GF-D8 (cell line): ENCODE measurements around the gene KRT2.

ENCODE experiments used
- DNase-seq: peaks from one replicate; lab custom pipeline; 2025; lab: John Stamatoyannopoulos, UW

KRT2 gene

DNA sequence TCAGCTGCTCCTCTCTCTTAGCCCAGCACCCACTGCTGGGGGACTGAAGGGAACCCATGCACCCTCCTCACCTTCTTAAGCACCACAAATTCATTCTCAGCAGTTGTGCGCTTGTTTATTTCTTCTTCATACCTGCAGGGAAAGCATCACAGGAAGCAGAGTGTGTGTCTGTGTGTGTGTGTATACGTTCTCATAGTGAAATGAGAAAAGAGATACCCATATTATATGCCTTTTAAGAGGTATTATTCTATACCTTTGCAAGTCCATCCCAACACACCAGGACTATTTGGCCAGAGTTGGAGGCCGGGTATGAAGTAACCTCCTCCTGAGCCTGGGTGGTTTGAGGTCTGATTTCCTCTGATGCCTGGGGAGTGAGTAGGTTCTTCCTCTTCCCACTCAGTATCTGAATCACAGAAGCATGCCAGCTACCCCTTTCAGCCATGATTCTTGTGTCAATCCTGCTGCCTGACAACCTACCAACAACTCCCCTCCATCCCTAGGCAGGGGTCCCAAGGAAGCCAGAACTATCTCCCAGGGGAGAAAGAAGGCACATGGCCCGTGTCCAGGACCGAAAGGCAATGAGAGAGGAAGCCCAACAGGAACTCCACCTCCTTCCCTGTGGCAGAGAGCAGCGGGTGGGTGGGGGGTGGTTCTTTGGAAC is 36.7 kb downstream of the KRT2 start:
- no peak for DNase-seq

DNA sequence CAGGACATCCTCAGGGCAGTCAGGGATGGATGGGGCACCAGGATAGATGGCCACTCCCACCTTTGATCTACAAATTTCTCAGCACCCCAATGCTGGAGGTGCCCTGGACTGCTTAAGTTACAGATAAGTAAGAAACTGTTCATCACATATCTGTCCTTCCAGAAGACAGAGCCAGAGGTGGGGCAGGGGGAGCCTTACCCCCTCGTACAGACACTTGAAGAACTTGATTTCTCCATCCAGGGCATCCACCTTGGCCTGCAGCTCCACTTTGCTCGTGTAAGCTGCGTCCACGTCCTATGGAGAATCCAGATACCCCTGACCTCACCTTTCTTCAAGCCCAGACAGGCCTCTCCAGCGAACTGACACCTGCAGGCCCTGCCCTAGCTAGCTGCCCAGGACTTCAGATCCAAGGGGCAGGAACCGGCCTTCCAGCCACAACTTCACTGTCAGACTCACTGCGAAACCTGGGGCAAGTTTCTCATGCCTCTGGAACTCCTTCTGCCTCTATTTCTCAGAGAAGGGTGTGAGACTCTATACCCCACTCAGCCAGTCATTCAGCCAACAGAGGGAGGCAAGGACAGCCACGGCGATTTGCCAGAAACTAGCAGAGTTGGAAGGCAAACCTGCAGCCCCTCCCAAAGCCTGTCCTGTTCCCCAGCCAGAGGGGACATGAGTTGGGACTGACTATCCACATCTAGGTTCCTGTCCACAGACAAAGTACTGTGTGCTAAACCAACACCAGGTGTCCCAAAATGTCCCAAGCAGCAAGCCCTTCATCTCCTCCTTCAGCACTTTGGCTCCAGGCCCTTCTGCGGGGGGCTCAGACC is 37.4 kb downstream of the KRT2 start:
- no peak for DNase-seq

DNA sequence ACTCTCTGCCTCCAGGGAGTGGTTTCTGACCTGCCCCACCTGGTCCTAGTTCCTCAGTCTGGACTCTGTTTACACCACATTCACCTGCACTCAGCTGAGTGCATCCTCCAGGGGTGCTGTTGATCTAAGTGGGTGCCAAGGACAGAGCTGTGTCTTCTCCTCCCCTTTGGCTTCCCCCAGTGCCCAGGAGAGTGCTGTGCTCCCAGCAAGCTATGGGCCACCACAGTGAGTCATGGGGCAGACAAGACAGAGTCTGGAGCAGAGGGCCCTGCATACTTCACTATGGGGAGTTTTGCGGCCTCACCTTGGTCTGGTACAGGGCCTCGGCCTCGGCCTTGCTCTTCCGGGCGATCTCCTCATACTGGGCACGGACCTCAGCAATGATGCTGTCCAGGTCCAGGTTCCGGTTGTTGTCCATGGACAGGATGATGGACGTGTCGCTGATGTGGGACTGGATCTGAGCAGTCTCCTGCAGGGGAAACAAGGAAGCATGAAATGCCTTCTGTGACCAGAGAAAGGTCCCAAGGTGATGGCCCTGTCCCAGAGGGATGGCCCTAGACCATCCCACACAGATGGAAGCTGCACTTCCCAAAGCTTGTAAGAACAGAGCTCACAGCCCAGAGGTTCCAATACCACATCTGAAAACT is 38.5 kb downstream of the KRT2 start:
- DNase-seq, result no peak

- no peak for DNase-seq
These were observed 39.3 kb downstream of the KRT2 start for GRCh38 chr12:52612431-52613383.

DNA sequence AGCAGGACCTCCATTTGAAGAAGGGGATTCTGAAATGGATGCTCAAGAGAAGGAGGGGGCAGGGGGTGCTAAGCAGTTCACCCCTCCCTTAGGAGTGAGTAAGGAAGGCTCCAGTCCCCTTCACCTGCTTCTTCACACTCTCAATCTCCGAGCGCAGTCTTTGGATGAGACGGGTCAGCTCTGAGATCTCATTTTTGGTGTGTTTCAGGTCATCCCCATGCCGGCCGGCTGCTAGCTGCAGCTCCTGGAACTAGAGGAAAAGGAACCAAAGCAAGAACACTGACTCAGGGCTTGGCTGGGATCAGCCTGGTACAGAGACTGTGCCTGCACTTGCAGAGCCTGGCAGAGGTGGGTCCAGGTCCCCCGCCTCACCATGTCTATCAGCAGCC is 40.9 kb downstream of the KRT2 start:
- no peak for DNase-seq

- DNase-seq, result no peak
These were observed 43.0 kb downstream of the KRT2 start for GRCh38 chr12:52608826-52609630.

DNA sequence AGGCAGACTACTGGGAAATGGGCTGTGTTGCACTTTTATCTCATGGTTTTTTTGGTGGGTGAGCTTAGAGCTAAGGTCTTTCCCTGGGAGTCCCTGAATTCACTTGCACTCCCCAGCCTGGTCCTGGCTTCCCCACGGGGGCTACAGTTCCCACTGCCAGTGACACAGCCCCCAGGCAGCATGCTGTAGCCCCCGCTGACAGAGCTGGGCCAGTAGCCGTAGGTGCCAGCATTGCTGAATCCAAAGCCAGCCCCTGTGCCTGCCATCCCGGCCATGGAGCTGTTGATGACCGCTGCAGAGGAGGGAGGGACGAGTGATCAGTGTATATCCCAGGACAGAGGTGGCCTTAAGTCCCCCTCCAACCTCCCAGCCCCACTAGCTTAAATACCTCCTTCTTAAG is 43.9 kb downstream of the KRT2 start:
- no peak for DNase-seq

DNA sequence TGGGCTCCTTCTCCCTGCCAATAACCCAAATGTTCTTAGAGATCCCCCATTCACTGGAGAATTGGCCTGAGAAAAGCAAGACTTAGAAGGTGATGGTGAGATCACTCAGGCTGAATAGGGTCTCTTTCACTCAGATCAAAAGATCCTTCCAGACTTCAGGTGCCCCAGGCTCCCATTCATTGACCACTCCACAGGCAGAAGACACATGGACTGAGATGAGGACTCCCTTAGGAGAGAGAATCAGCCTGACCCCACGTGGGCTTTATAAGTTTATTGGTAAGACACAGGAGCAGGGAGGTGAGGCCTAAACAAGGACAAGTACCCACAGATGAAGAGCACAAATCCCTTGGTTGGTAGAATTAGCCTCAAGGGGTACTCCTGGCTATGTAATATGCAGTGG is 44.7 kb downstream of the KRT2 start:
- no peak for DNase-seq

- no peak for DNase-seq
These were observed 45.3 kb downstream of the KRT2 start for GRCh38 chr12:52606581-52607218.

- no peak for DNase-seq
These were observed 45.9 kb downstream of the KRT2 start for GRCh38 chr12:52606096-52606495.

GRCh38 chr12:52605542-52605941 is 46.5 kb downstream of the KRT2 start:
- no peak for DNase-seq

GRCh38 chr12:52604859-52605258 is 47.2 kb downstream of the KRT2 start:
- DNase-seq, result no peak

DNA sequence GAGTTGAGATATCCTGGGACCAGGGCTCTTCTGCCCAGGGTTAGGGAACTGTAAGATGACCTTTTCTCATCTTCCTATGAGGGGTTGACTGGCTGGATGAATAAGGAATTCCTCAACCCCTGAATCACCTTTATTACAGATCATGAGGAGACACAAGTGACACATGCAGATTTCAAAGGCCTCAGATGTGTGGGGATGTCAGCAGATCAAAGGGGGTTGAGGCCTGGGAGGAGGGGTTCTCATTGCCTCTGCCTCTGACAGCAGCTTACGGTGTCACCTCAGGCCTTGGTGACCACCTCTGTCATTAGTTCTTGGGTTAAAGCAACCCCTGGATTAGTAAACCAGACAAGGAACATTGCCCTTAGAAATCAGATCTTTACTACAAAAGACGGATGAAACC is 48.7 kb downstream of the KRT2 start:
- no peak for DNase-seq

DNA sequence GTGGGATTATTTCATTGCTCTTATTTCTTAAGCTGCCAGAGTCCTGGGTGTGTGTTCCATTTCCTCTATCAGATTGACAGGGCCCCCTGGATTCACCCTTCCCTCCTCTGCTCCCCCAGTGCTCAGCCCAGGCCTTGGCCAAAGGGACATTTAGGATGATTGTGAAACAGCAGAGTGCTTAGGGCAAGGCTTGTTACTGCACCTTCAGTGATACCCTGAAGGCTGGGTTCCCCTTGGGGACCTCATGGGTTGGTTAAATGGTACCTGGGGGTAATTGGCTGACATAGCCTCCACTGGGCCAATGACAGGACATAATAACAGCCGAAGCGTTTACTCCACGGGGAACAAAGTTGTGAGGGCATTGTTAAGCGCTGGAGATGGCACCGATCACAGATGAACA is 49.5 kb downstream of the KRT2 start:
- no peak for DNase-seq

- no peak for DNase-seq
These were observed 50.3 kb downstream of the KRT2 start for GRCh38 chr12:52601671-52602070.

- no peak for DNase-seq
These were observed 51.0 kb downstream of the KRT2 start, which contains the start of gene KRT72 for GRCh38 chr12:52600941-52601481. KRT72 (minus strand) TSS chr12:52601463; CDS start chr12:52601452, 11 bp downstream.

GRCh38 chr12:52600475-52600874 is 51.5 kb downstream of the KRT2 start:
- no peak for DNase-seq

- DNase-seq, result no peak
These were observed 51.9 kb downstream of the KRT2 start for GRCh38 chr12:52600071-52600470.

DNA sequence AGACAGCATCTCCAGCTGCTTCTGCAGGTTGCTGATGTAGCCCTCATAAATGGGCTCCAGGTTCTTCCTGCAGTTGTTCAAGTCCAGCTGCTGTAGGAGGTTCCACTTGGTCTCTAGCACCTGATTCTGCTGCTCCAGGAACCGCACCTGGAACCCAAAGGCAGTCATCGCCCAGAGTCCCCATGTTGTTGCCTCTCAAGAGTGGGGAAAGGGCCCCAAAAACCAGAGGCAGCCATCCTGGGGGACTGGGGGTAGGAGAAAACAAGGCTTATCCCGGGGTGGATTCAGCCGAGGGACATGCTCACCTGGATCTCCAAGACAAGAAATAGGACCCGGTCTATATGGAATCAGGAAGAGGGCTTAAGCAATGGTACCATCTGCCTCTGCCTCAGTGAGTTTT is 53.0 kb downstream of the KRT2 start:
- no peak for DNase-seq
